ENCODE measurements around the gene SLC6A20. TPM values are rescaled to one million over a fixed set of nuclear protein-coding genes. Genes with fewer than 3 reads are reported as not detected.

Gene SLC6A20
- total RNA-seq, 1 donor from 2014 or later, result not detected

GRCh38 chr3:45826321-45826720 is 30.0 kb upstream of the SLC6A20 start:
- Mint-ChIP-seq H3K27me3 (no peaks in the 10 kb centered on the region), H3K9me3 (ENCODE audit: low read depth) (no peaks in the 10 kb centered on the region), H3K4me1 (ENCODE audit: low read depth) (no peaks in the 10 kb centered on the region), H3K27ac (no peak overlapping the region), H3K36me3 (ENCODE audit: insufficient read depth) (peaks cover 14% of the 10 kb centered on the region), H3K4me3 (ENCODE audit: low read depth) (no peak overlapping the region)
- no peak for DNase-seq (ENCODE audit: low spot score, unreplicated experiment)
- TF ChIP-seq CTCF (IDR thresholded peaks at IDR 0.05; ENCODE audit: unreplicated experiment), result no peak

- peaks cover 6% of the 10 kb centered on the region for H3K9me3 Mint-ChIP-seq (ENCODE audit: low read depth)
- no peak for TF ChIP-seq CTCF (IDR thresholded peaks at IDR 0.05; ENCODE audit: unreplicated experiment)
- no peaks in the 10 kb centered on the region for H3K4me1 Mint-ChIP-seq (ENCODE audit: low read depth)
Observed at GRCh38 chr3:45821127-45821526, 24.8 kb upstream of the SLC6A20 start.

GRCh38 chr3:45819543-45819942 is 23.2 kb upstream of the SLC6A20 start:
- Mint-ChIP-seq H3K4me3 (ENCODE audit: low read depth) (no peak overlapping the region), H3K4me1 (ENCODE audit: low read depth) (no peaks in the 10 kb centered on the region), H3K9me3 (ENCODE audit: low read depth) (peaks cover 6% of the 10 kb centered on the region), H3K36me3 (ENCODE audit: insufficient read depth) (peaks cover 14% of the 10 kb centered on the region), H3K27ac (no peak overlapping the region), H3K27me3 (no peaks in the 10 kb centered on the region)
- no peak for TF ChIP-seq CTCF (IDR thresholded peaks at IDR 0.05; ENCODE audit: unreplicated experiment)
- DNase-seq (ENCODE audit: low spot score, unreplicated experiment), result no peak

More at GRCh38 chr3:45821127-45821526, 24.8 kb upstream of the SLC6A20 start:
- no peak overlapping the region for H3K4me3 Mint-ChIP-seq (ENCODE audit: low read depth)
- no peak for DNase-seq (ENCODE audit: low spot score, unreplicated experiment)
- H3K27me3 Mint-ChIP-seq, result no peaks in the 10 kb centered on the region
- H3K36me3 Mint-ChIP-seq (ENCODE audit: insufficient read depth), result peaks cover 13% of the 10 kb centered on the region
- H3K27ac Mint-ChIP-seq, result no peak overlapping the region

GRCh38 chr3:45817831-45818522 is 21.6 kb upstream of the SLC6A20 start:
- H3K27ac Mint-ChIP-seq, result no peak overlapping the region
- H3K4me3 Mint-ChIP-seq (ENCODE audit: low read depth), result no peak overlapping the region
- no peaks in the 10 kb centered on the region for H3K27me3 Mint-ChIP-seq
- peaks cover 14% of the 10 kb centered on the region for H3K36me3 Mint-ChIP-seq (ENCODE audit: insufficient read depth)
- peaks cover 6% of the 10 kb centered on the region for H3K9me3 Mint-ChIP-seq (ENCODE audit: low read depth)
- no peak for TF ChIP-seq CTCF (IDR thresholded peaks at IDR 0.05; ENCODE audit: unreplicated experiment)
- no peaks in the 10 kb centered on the region for H3K4me1 Mint-ChIP-seq (ENCODE audit: low read depth)
- DNase-seq (ENCODE audit: low spot score, unreplicated experiment), result no peak

- TF ChIP-seq CTCF (IDR thresholded peaks at IDR 0.05; ENCODE audit: unreplicated experiment), result no peak
- H3K27ac Mint-ChIP-seq, result no peak overlapping the region
- no peaks in the 10 kb centered on the region for H3K4me1 Mint-ChIP-seq (ENCODE audit: low read depth)
- H3K36me3 Mint-ChIP-seq (ENCODE audit: insufficient read depth), result peaks cover 13% of the 10 kb centered on the region
- no peak overlapping the region for H3K4me3 Mint-ChIP-seq (ENCODE audit: low read depth)
- peaks cover 6% of the 10 kb centered on the region for H3K9me3 Mint-ChIP-seq (ENCODE audit: low read depth)
- H3K27me3 Mint-ChIP-seq, result no peaks in the 10 kb centered on the region
- DNase-seq (ENCODE audit: low spot score, unreplicated experiment), result no peak
Observed at GRCh38 chr3:45816544-45816943, 20.2 kb upstream of the SLC6A20 start.

Data from progenitor cell of endocrine pancreas (in vitro differentiated cells).